Mucosa of rectum (tissue), 2 donors: ENCODE data around the gene KLHDC4.

ENCODE experiments used
- H3K27ac ChIP-seq, 2 donors: one replicate each; pipeline ENCODE4 v1.7.0; 2013; ENCODE audit warnings: inconsistent platforms in 2 of 2, low read depth in 2 of 2, low read length in 2 of 2
- H3K27me3 ChIP-seq, 2 donors: one replicate each; pipeline ENCODE4 v1.7.0; 2013; ENCODE audit warnings: low read length in 2 of 2; ENCODE audit not compliant: control insufficient read depth in 2 of 2, insufficient read depth in 2 of 2
- H3K36me3 ChIP-seq, 2 donors: one replicate each; pipeline ENCODE4 v1.7.0; 2013; ENCODE audit warnings: low read length in 2 of 2; ENCODE audit not compliant: control insufficient read depth in 2 of 2, insufficient read depth in 2 of 2
- H3K4me1 ChIP-seq, 2 donors: one replicate each; pipeline ENCODE4 v1.7.0; 2013; ENCODE audit warnings: low read length in 2 of 2, mild to moderate bottlenecking in 1 of 2; ENCODE audit not compliant: control insufficient read depth in 2 of 2, insufficient read depth in 2 of 2
- H3K4me3 ChIP-seq, 2 donors: one replicate each; pipeline ENCODE4 v1.7.0; 2013; ENCODE audit warnings: low read length in 2 of 2
- H3K9ac ChIP-seq, 2 donors: one replicate each; pipeline ENCODE4 v1.7.0; 2013; ENCODE audit warnings: low read length in 2 of 2, low read depth in 1 of 2, mild to moderate bottlenecking in 1 of 2
- H3K9me3 ChIP-seq, 2 donors: one replicate each; pipeline ENCODE4 v1.7.0; 2013; ENCODE audit warnings: low read length in 2 of 2; ENCODE audit not compliant: control insufficient read depth in 2 of 2
- donor health status: healthy.
- donor health status: Normal muscosa, but diverticular disease.

The KLHDC4 gene

DNA sequence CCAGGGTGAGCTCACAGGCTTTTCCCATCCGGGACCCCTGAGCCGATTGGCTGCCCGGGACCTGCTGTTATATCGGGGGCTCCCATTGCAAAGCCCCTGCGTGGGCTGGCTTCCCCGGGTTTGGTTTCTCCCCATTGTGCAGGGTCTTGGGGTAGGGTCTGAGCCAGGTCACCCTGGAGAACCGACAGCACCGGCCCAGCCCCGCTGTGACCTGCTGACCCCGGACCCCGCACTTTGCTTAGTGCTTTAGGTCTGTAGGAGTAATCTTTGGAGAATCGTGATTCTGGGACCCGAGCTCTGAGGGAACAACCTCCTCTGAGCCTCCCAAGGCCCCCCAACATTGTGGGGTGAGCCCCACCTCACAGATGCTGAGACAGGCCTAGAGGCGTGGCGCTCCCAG is 100.6 kb downstream of the KLHDC4 start:
- Histone ChIP-seq H3K27me3 (peaks cover 0 to 3% of the 10 kb centered on the region in 2 donors), H3K27ac (no peak overlapping the region), H3K36me3 (no peaks in the 10 kb centered on the region), H3K4me3 (no peak overlapping the region), H3K9ac (no peak overlapping the region), H3K4me1 (no peaks in the 10 kb centered on the region), H3K9me3 (no peaks in the 10 kb centered on the region)

DNA sequence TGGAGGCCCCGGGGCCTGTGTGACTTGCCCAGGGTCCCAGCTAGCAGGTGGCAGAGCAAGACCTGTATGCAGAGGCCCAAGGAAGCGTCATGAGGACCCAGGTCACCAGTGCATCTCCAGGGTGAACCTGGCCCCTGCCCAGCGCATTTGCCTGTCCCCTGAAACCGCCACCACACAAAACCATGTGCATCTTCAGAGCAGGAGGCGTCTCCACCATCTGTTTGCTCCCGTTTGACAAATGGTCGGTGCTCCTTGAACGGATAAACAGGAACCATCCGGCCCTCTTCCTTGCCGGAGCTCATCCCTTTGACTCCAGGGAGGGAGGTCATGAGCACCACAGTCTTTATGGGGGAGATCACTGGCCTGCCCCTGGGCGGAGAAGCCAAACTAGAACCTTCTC is 101.0 kb downstream of the KLHDC4 start:
- Histone ChIP-seq H3K9me3 (no peaks in the 10 kb centered on the region), H3K36me3 (no peaks in the 10 kb centered on the region), H3K9ac (no peak overlapping the region), H3K27ac (no peak overlapping the region), H3K27me3 (no peaks in the 10 kb centered on the region), H3K4me3 (no peak overlapping the region), H3K4me1 (no peaks in the 10 kb centered on the region)

GRCh38 chr16:87662254-87663204 is 103.3 kb downstream of the KLHDC4 start:
- no peaks in the 10 kb centered on the region for H3K4me1 ChIP-seq
- H3K9ac ChIP-seq = no peak overlapping the region
- no peaks in the 10 kb centered on the region for H3K27me3 ChIP-seq
- no peaks in the 10 kb centered on the region for H3K36me3 ChIP-seq
- no peak overlapping the region for H3K4me3 ChIP-seq
- H3K27ac ChIP-seq = no peak overlapping the region
- H3K9me3 ChIP-seq = no peaks in the 10 kb centered on the region

DNA sequence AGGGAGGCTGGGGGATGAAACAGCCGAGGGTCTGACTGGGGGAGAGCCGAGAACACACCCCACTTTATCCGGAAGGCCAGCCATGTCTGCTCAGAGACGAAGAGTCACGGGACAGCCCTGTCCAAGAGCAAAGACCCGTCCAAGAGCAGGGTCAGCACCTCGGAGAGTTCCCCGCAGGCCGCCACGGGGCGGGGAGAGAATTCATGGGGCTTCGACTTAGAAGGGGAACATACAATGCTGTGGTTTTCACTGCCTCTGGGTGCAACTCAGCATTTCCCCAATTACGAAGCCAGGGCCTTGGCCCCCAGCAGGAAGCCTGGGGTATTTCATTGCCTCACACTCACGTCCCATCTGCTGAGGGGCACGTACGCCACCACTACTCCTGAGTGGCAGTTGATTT is 104.2 kb downstream of the KLHDC4 start:
- H3K27ac ChIP-seq = no peak overlapping the region
- no peaks in the 10 kb centered on the region for H3K9me3 ChIP-seq

DNA sequence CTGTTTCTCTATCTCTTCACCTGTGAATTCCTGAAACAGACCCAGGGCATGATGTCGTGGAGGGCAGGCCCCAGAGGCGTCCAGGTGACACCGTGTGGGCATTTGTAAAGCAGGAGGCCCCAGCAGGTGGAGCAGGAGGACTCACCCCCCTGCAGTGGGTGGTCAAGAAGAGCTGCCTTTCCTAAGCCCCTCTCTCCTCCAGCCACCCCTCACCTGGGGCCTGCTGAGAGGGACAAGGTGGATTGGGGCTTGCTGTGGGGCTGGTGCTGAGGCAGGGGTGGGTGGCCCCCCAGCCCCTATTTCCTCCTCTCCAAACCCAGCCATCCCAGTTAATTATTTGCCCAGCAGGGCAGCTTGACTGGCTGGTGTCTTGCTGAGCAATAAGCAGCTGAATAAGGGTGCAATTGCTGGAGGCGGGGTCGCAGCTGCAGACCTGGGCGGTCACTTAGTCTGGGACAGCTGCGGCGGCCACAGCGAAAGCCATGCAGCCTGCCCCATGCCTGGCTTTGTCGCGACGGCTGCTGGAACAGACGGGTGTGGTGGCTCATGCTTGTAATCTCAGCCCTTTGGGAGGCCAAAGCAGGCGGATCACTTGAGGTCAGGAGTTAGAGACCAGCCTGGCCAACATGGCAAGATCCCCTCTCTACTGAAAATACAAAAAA is 107.1 kb downstream of the KLHDC4 start:
- Histone ChIP-seq H3K9me3 (no peaks in the 10 kb centered on the region), H3K9ac (no peak overlapping the region), H3K4me1 (no peaks in the 10 kb centered on the region), H3K4me3 (no peak overlapping the region), H3K27ac (no peak overlapping the region), H3K36me3 (no peaks in the 10 kb centered on the region), H3K27me3 (no peaks in the 10 kb centered on the region)

More for the DNA sequence above, 104.2 kb downstream of the KLHDC4 start:
- Histone ChIP-seq H3K36me3 (no peaks in the 10 kb centered on the region), H3K4me1 (no peaks in the 10 kb centered on the region), H3K9ac (no peak overlapping the region), H3K27me3 (no peaks in the 10 kb centered on the region), H3K4me3 (no peak overlapping the region)
